ENCODE measurements around the gene PEAK1. TPM values are rescaled to one million over a fixed set of nuclear protein-coding genes. Genes with fewer than 3 reads are reported as not detected.
"Not testable (repeated sequence)": the region's sequence is repeated elsewhere in the genome, so short reads cannot be mapped to it uniquely, and the experiment has no call there.

PEAK1 gene
- total RNA-seq, 1 experiment from 2014 or later = 58.7 TPM

DNA sequence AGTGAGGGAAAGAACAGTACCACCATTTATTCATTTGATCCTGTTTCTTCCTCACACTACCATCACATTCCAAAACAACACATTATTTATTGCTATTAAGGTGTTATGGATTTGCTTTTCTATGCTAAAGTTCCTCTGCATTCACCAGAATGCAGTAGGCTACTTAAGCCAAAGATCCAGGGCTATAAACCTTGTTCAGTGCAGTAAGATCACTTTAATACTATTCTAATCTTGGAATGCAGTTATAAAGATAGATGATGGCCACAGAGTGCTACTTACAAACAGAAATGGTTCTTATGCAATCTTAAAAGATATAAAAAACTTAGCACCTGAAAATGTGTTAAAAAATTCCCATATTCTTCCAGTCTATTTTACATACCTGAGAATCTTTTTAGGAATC, 241.5 kb downstream of the PEAK1 start:
- H3K27me3 ChIP-seq (ENCODE audit: control insufficient read depth, insufficient read depth, low read length) = no peaks in the 10 kb centered on the region
- intact Hi-C loops (cut with micrococcal nuclease; ENCODE audit: unreplicated experiment) = no loop called here
- no peaks in the 10 kb centered on the region for H3K4me1 ChIP-seq (ENCODE audit: control insufficient read depth, insufficient read depth, low read length)
- ChIA-PET CTCF (no interaction called here), POLR2A (no interaction called here)
- DNase-seq (ENCODE audit: low read depth, low spot score) (no peak), ATAC-seq (no peak)
- in situ Hi-C loops (cut with HindIII; ENCODE audit: low pct_unique_long_range_greater_than_20kb, low sequenced_read_pairs) = no loop called here
- H3K27ac ChIP-seq (ENCODE audit: low read length) = no peak overlapping the region
- no peak overlapping the region for H3K4me3 ChIP-seq (ENCODE audit: low read depth in 2 of 2, low read length in 2 of 2)
- no TSS peak for BruUV-seq (replicated peaks)
- TF ChIP-seq, protein P1, sequence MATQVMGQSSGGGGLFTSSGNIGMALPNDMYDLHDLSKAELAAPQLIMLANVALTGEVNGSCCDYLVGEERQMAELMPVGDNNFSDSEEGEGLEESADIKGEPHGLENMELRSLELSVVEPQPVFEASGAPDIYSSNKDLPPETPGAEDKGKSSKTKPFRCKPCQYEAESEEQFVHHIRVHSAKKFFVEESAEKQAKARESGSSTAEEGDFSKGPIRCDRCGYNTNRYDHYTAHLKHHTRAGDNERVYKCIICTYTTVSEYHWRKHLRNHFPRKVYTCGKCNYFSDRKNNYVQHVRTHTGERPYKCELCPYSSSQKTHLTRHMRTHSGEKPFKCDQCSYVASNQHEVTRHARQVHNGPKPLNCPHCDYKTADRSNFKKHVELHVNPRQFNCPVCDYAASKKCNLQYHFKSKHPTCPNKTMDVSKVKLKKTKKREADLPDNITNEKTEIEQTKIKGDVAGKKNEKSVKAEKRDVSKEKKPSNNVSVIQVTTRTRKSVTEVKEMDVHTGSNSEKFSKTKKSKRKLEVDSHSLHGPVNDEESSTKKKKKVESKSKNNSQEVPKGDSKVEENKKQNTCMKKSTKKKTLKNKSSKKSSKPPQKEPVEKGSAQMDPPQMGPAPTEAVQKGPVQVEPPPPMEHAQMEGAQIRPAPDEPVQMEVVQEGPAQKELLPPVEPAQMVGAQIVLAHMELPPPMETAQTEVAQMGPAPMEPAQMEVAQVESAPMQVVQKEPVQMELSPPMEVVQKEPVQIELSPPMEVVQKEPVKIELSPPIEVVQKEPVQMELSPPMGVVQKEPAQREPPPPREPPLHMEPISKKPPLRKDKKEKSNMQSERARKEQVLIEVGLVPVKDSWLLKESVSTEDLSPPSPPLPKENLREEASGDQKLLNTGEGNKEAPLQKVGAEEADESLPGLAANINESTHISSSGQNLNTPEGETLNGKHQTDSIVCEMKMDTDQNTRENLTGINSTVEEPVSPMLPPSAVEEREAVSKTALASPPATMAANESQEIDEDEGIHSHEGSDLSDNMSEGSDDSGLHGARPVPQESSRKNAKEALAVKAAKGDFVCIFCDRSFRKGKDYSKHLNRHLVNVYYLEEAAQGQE (IDR thresholded peaks at IDR 0.05; ENCODE audit: insufficient read depth in 1 of 2, low read depth in 2 of 2, low read length in 1 of 2) = no peak
- no peak for TF ChIP-seq SIN3A (IDR thresholded peaks at IDR 0.05; ENCODE audit: borderline replicate concordance, insufficient read depth, low read depth, low read length)
- no peaks in the 10 kb centered on the region for H3K9me3 ChIP-seq (ENCODE audit: control insufficient read depth, insufficient read depth, low read depth, low read length)
- H3K36me3 ChIP-seq (ENCODE audit: control insufficient read depth, insufficient read depth, low read length) = no peaks in the 10 kb centered on the region

DNA sequence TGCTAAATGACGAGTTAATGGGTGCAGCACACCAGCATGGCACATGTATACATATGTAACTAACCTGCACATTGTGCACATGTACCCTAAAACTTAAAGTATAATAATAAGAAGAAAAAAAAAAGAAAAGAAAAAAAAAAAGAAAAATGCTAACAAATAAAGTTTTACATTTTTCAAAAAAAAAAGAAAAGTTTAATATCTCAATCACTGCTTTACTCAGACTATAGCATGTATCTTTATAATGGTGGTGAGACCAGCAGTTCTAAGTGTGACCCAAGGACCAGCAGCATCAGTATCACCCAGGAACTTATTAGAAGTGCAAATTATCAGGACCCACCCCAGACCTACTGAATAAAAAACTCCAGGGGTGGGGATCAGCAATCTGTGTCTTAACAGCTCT, 243.8 kb downstream of the PEAK1 start:
- CTCF ChIA-PET, ATAC-seq, POLR2A ChIA-PET: not testable (repeated sequence)

DNA sequence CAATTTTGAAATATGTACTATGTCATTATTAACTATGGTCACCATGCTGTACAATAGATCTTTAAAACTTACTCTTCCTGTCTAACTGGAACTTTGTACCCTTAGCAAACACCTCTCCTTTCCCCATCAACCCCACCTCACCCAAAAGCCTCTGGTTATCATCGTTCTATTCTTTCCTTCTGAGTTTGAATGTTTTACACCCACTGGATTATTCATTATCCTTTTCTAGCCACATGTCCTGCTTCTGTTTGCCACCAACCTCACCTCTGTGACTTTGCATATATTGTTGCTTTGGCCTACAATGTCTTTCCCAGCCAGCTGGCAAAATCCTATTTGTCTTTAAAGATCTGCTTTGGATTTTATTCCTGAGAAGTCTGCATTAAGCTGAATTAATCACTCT, 246.4 kb downstream of the PEAK1 start:
- TF ChIP-seq, protein P1 (IDR thresholded peaks at IDR 0.05; ENCODE audit: insufficient read depth in 1 of 2, low read depth in 2 of 2, low read length in 1 of 2) = no peak
- TF ChIP-seq, protein P2, sequence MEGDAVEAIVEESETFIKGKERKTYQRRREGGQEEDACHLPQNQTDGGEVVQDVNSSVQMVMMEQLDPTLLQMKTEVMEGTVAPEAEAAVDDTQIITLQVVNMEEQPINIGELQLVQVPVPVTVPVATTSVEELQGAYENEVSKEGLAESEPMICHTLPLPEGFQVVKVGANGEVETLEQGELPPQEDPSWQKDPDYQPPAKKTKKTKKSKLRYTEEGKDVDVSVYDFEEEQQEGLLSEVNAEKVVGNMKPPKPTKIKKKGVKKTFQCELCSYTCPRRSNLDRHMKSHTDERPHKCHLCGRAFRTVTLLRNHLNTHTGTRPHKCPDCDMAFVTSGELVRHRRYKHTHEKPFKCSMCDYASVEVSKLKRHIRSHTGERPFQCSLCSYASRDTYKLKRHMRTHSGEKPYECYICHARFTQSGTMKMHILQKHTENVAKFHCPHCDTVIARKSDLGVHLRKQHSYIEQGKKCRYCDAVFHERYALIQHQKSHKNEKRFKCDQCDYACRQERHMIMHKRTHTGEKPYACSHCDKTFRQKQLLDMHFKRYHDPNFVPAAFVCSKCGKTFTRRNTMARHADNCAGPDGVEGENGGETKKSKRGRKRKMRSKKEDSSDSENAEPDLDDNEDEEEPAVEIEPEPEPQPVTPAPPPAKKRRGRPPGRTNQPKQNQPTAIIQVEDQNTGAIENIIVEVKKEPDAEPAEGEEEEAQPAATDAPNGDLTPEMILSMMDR (IDR thresholded peaks at IDR 0.05) = no peak
- no peak for TF ChIP-seq POLR2AphosphoS5 (IDR thresholded peaks at IDR 0.05; ENCODE audit: low read depth, low read length)
- TF ChIP-seq SIN3A (IDR thresholded peaks at IDR 0.05; ENCODE audit: borderline replicate concordance, insufficient read depth, low read depth, low read length) = no peak
- TF ChIP-seq TCF7L2 (IDR thresholded peaks at IDR 0.05; ENCODE audit: low read depth, low read length) = no peak
- no peak for DNase-seq (ENCODE audit: low read depth, low spot score)
- CTCF ChIA-PET = no interaction called here
- Histone ChIP-seq H3K27me3 (ENCODE audit: control insufficient read depth, insufficient read depth, low read length) (no peaks in the 10 kb centered on the region), H3K9me3 (ENCODE audit: control insufficient read depth, insufficient read depth, low read depth, low read length) (no peaks in the 10 kb centered on the region), H3K4me1 (ENCODE audit: control insufficient read depth, insufficient read depth, low read length) (no peaks in the 10 kb centered on the region), H3K36me3 (ENCODE audit: control insufficient read depth, insufficient read depth, low read length) (no peaks in the 10 kb centered on the region), H3K27ac (ENCODE audit: low read length) (no peak overlapping the region), H3K4me3 (ENCODE audit: low read depth in 2 of 2, low read length in 2 of 2) (no peak overlapping the region)
- intact Hi-C loops (cut with micrococcal nuclease; ENCODE audit: unreplicated experiment) = no loop called here
- in situ Hi-C loops (cut with HindIII; ENCODE audit: low pct_unique_long_range_greater_than_20kb, low sequenced_read_pairs) = no loop called here
- BruUV-seq (replicated peaks) = no TSS peak
- ATAC-seq = no peak
- POLR2A ChIA-PET = no interaction called here

More for the DNA sequence above, 243.8 kb downstream of the PEAK1 start:
- H3K27ac ChIP-seq (ENCODE audit: low read length); H3K4me3 ChIP-seq (ENCODE audit: low read depth in 2 of 2, low read length in 2 of 2); H3K36me3 ChIP-seq (ENCODE audit: control insufficient read depth, insufficient read depth, low read length); in situ Hi-C loops (cut with HindIII; ENCODE audit: low pct_unique_long_range_greater_than_20kb, low sequenced_read_pairs); DNase-seq (ENCODE audit: low read depth, low spot score); H3K9me3 ChIP-seq (ENCODE audit: control insufficient read depth, insufficient read depth, low read depth, low read length); intact Hi-C loops (cut with micrococcal nuclease; ENCODE audit: unreplicated experiment); H3K4me1 ChIP-seq (ENCODE audit: control insufficient read depth, insufficient read depth, low read length); H3K27me3 ChIP-seq (ENCODE audit: control insufficient read depth, insufficient read depth, low read length); BruUV-seq (replicated peaks): not testable (repeated sequence)
